Uterus (tissue), 4 donors: ENCODE results near the gene ALOXE3. TPM values are rescaled to one million over a fixed set of nuclear protein-coding genes. Genes with fewer than 3 reads are reported as not detected.
A peak's percentile ranks its signal among the peaks of the same experiment; 100 is the strongest.

Experiments used
- DNase-seq, 2 donors: peaks; one replicate each; pipeline ENCODE4 v3.0.0-alpha.2; 2019 to 2020
- H3K27ac ChIP-seq, 2 donors: fragments of 200-600 bp; sonication (generic); 1 replicate in 1 of 2; 2 replicates in 1 of 2; pipeline ENCODE4 v1.5.1; 2016 to 2018
- H3K27me3 ChIP-seq, 2 donors: fragments of 200-600 bp; sonication (generic); one replicate each; pipeline ENCODE4 v1.5.1; 2018 to 2019; ENCODE audit warnings: control low read depth in 1 of 2
- H3K36me3 ChIP-seq, 2 donors: fragments of 200-600 bp; sonication (generic); one replicate each; pipeline ENCODE4 v1.5.1; 2019; ENCODE audit warnings: control low read depth in 1 of 2
- H3K4me1 ChIP-seq, 2 donors: fragments of 200-600 bp; sonication (generic); one replicate each; pipeline ENCODE4 v1.5.1; 2018 to 2019; ENCODE audit warnings: control low read depth in 1 of 2
- H3K4me3 ChIP-seq, 2 donors: fragments of 200-600 bp; sonication (generic); 1 replicate in 1 of 2; 2 replicates in 1 of 2; pipeline ENCODE4 v1.5.1; 2018 to 2019; ENCODE audit warnings: mild to moderate bottlenecking in 1 of 2
- H3K9me3 ChIP-seq, 2 donors: fragments of 200-600 bp; sonication (generic); one replicate each; pipeline ENCODE4 v1.5.1; 2019; ENCODE audit warnings: control low read depth in 1 of 2
- POLR2A ChIP-seq, 2 donors: fragments of 450-650 bp; IDR thresholded peaks; one replicate each; pipeline ENCODE4 v1.6.1; 2016; ENCODE audit warnings: antibody characterized with exemption in 2 of 2, mild to moderate bottlenecking in 1 of 2, moderate library complexity in 1 of 2
- intact Hi-C: fragments of 100-400 bp; cut with DNase I; formaldehyde crosslinking; loops from one replicate; pipeline ENCODE4 v1.15.1; 2023; ENCODE audit warnings: low total_unique reads
- total RNA-seq, 4 donors: library from RNA; depleted of rRNA in 3 of 4; stranded (reverse); fragments of >200 nt in 3 of 4; gene quantifications; one replicate each; pipeline versions ENCODE4 v1.1.0 to v1.2.4, GENCODE V29; 2014 to 2023
- TF ChIP-seq, protein P1 (sequence below), 4 experiments: fragments of 200-600 bp in 2 of 4; fragments of 450-650 bp in 2 of 4; sonication (generic) in 2 of 4; IDR thresholded peaks; one replicate each; pipeline ENCODE4 v1.5.1; 2016 to 2019; ENCODE audit warnings: antibody characterized with exemption in 4 of 4, mild to moderate bottlenecking in 2 of 4, moderate library complexity in 1 of 4
- donor health status: DM: yes; HTN: yes; CAD: no.

The ALOXE3 gene
- total RNA-seq, 4 donors from 2014 or later = 0.26 TPM; not detected in 3

- no peaks in the 10 kb centered on the region for H3K27me3 ChIP-seq
- H3K27ac ChIP-seq = peak overlapping the region; percentile 50 to 66
- no peak overlapping the region for H3K4me3 ChIP-seq
- peaks cover 5 to 17% of the 10 kb centered on the region in 2 donors for H3K4me1 ChIP-seq
- H3K36me3 ChIP-seq = no peaks in the 10 kb centered on the region
- TF ChIP-seq, protein P1, sequence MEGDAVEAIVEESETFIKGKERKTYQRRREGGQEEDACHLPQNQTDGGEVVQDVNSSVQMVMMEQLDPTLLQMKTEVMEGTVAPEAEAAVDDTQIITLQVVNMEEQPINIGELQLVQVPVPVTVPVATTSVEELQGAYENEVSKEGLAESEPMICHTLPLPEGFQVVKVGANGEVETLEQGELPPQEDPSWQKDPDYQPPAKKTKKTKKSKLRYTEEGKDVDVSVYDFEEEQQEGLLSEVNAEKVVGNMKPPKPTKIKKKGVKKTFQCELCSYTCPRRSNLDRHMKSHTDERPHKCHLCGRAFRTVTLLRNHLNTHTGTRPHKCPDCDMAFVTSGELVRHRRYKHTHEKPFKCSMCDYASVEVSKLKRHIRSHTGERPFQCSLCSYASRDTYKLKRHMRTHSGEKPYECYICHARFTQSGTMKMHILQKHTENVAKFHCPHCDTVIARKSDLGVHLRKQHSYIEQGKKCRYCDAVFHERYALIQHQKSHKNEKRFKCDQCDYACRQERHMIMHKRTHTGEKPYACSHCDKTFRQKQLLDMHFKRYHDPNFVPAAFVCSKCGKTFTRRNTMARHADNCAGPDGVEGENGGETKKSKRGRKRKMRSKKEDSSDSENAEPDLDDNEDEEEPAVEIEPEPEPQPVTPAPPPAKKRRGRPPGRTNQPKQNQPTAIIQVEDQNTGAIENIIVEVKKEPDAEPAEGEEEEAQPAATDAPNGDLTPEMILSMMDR (IDR thresholded peaks at IDR 0.05) = no peak
- no peak for TF ChIP-seq POLR2A (IDR thresholded peaks at IDR 0.05)
- intact Hi-C loops = no loop called here
- H3K9me3 ChIP-seq = no peaks in the 10 kb centered on the region
- DNase-seq = no peak
These were observed 29.6 kb upstream of the ALOXE3 start for GRCh38 chr17:8147805-8148404.

- no peaks in the 10 kb centered on the region for H3K27me3 ChIP-seq
- no peaks in the 10 kb centered on the region for H3K9me3 ChIP-seq
- intact Hi-C loops = no loop called here
- H3K36me3 ChIP-seq = no peaks in the 10 kb centered on the region
- H3K4me3 ChIP-seq = no peak overlapping the region
- peak overlapping the region; percentile 10 to 66 for H3K27ac ChIP-seq
- no peak for DNase-seq
- TF ChIP-seq, protein P1 (IDR thresholded peaks at IDR 0.05) = no peak
- no peak for TF ChIP-seq POLR2A (IDR thresholded peaks at IDR 0.05)
- peaks cover 4 to 13% of the 10 kb centered on the region in 2 donors for H3K4me1 ChIP-seq
These were observed 29.0 kb upstream of the ALOXE3 start for GRCh38 chr17:8147141-8147804.

DNA sequence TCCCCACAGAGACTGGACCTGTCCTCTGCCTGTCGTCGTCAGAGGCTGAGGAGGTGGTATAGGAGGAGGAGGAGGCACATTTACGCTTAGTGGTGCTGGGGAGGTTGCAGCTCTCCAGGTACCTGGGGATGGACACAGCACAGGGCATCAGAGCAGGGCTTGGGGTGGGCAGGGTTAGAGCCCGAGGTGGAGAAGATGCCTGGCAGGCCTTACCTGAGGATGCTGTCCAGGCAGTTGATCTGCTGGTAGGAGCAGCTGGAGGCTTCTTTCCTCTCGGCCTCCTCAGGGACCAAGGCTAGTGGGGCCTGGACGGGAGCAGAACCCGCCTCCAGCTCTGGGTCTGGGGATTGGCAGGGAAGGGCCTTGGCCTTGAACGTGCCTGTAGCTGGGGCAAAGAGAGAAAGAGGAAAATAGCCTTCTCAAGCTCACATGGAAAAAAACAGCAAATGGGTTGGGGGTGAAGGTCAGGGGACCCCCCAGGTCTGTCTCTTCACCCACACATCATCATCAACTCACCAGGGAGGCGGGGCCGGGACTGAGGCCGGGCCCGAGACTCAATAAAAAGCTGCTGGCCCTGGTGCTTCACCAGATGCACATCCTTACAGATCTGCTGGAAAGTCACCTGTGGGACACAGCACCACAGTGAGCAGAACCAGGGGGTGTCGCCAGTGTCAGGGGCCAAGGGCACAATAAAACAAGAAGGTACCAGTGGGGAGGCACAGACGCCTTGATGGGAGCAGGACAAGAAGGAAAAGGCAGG, 28.2 kb upstream of the ALOXE3 start:
- no peak for DNase-seq
- H3K4me1 ChIP-seq = peaks cover 4 to 13% of the 10 kb centered on the region in 2 donors
- H3K4me3 ChIP-seq = no peak overlapping the region
- TF ChIP-seq, protein P1 (IDR thresholded peaks at IDR 0.05) = no peak
- no peak for TF ChIP-seq POLR2A (IDR thresholded peaks at IDR 0.05)
- no peaks in the 10 kb centered on the region for H3K9me3 ChIP-seq
- H3K36me3 ChIP-seq = no peaks in the 10 kb centered on the region
- peak overlapping the region; percentile 10 to 66 for H3K27ac ChIP-seq
- intact Hi-C loops = no loop called here
- no peaks in the 10 kb centered on the region for H3K27me3 ChIP-seq

DNA sequence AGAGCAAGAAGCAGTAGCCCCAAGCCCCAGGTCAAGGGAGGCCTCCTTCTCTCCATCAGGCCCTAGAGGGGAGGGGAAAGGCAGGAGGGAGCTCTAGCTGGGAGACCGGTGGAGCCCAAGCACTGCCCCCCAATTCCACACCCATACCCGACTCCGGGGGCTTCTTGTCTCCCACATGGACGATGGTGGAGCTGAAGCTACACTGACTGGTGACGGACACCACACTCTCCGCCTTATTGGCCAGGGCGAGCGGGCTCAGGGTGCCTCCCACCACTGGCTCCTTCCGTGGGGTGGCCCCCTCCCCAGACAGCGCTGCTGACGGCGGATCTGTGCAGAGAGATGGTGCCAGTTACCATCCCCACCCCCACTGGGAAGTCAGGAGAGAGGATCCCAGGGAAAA, 27.5 kb upstream of the ALOXE3 start:
- no peaks in the 10 kb centered on the region for H3K9me3 ChIP-seq
- H3K4me1 ChIP-seq = peaks cover 4 to 13% of the 10 kb centered on the region in 2 donors
- no peaks in the 10 kb centered on the region for H3K36me3 ChIP-seq
- H3K27ac ChIP-seq = peak overlapping the region; percentile 10 to 66
- H3K4me3 ChIP-seq = no peak overlapping the region
- DNase-seq = no peak
- intact Hi-C loops = no loop called here
- H3K27me3 ChIP-seq = no peaks in the 10 kb centered on the region
- no peak for TF ChIP-seq POLR2A (IDR thresholded peaks at IDR 0.05)
- TF ChIP-seq, protein P1 (IDR thresholded peaks at IDR 0.05) = no peak
